ENCODE results near the gene FRS3.

Gene FRS3

DNA sequence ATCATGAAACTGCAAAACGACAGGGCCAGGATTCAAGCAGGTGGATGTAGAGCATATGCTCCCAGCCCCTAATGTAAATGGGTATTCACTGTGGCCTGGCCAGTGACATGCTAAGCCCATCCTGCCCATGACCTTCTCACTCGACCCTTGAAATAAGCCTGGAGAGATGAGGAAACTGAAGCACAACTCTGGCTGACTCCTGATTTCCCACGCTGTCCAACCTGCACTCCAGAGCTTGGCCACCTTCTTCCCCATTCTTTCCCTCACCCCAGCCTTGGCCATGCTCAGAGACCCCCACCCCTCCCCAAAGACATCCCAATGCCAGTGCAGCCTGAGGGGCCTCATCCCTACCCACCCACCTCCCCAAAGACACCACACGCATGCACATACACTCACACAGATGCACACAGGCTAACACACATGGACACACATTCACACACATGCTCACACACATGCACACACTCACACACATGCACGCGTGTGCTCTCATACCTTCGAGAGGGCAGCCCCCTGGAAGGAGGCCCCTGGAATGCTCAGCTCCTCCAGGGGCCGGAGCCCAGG lies 56.7 kb downstream of the FRS3 start:
- H3K4me2 ChIP-seq (ENCODE audit: low read length, poor library complexity, severe bottlenecking): peak overlapping the region; percentile 34

DNA sequence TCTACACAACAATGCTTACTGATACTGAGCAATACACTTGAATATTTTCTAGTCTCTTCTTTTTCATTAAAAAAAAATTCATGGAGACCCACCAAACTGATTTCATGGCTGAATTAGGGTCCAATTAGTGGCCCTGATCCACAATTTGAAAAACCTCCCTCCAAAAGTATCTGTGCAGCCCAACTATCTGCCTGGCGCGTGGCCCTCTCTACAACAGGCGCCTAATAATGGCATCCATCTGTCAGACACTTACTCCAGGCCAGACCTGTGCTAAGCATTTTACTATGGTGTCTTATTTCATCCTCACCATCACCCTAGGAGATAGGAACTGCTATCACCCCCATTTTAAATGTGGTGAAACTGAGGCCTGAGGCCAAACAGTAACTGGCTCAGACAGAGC lies 58.3 kb downstream of the FRS3 start:
- H3K4ac ChIP-seq (ENCODE audit: low read depth in 1 of 2, low read length in 2 of 2): no peak overlapping the region
- H3K18ac ChIP-seq (ENCODE audit: low read depth in 1 of 2, low read length in 2 of 2): no peak overlapping the region
- no peak overlapping the region for H3K4me2 ChIP-seq (ENCODE audit: low read length, poor library complexity, severe bottlenecking)
- no peak overlapping the region for H2AFZ ChIP-seq (ENCODE audit: low read depth, low read length)
- no peak overlapping the region for H2BK15ac ChIP-seq (ENCODE audit: low read depth, poor library complexity, severe bottlenecking)
- H2BK12ac ChIP-seq (ENCODE audit: low read length in 2 of 2): peak overlapping the region in 1 of 2 experiments; percentile 41
- H3K4me3 ChIP-seq (ENCODE audit: insufficient read depth in 1 of 2, low read depth in 1 of 2, low read length in 2 of 2): no peak overlapping the region
- no peak overlapping the region for H3K27ac ChIP-seq (ENCODE audit: low read length, poor library complexity, severe bottlenecking)
- H2BK120ac ChIP-seq (ENCODE audit: low read depth, low read length): no peak overlapping the region
- H3K27me3 ChIP-seq (ENCODE audit: control insufficient read depth in 1 of 2, insufficient read depth in 1 of 2, low read length in 2 of 2): no peaks in the 10 kb centered on the region
- no peak overlapping the region for H4K8ac ChIP-seq (ENCODE audit: low read length)
- WGBS: 99% methylated on average over 3 of the region's 3 CpGs
- H3K4me1 ChIP-seq (ENCODE audit: control insufficient read depth, insufficient read depth, low read depth, low read length): peaks cover 51% of the 10 kb centered on the region
- no peak overlapping the region for H3K9ac ChIP-seq (ENCODE audit: low read length)
- no peak for DNase-seq
- H3K23ac ChIP-seq (ENCODE audit: low read length in 2 of 2): no peak overlapping the region
- no peak overlapping the region for H4K91ac ChIP-seq (ENCODE audit: low read length)
- H3K14ac ChIP-seq (ENCODE audit: low read length in 2 of 2): no peak overlapping the region
- no peak overlapping the region for H2AK5ac ChIP-seq (ENCODE audit: low read length, severe bottlenecking)
- H3K79me1 ChIP-seq (replicated peaks; ENCODE audit: low read length, poor library complexity, severe bottlenecking): peaks cover 45% of the 10 kb centered on the region
- peaks cover 0 to 6% of the 10 kb centered on the region in 2 experiments for H3K36me3 ChIP-seq (ENCODE audit: control insufficient read depth in 1 of 2, insufficient read depth in 2 of 2, low read depth in 1 of 2, low read length in 2 of 2)
- no peaks in the 10 kb centered on the region for H3K9me3 ChIP-seq (ENCODE audit: control insufficient read depth, low read length)
- no peak overlapping the region for H2BK5ac ChIP-seq (ENCODE audit: low read depth, low read length, poor library complexity, severe bottlenecking)

More for the DNA sequence above, 56.7 kb downstream of the FRS3 start:
- H3K4me1 ChIP-seq (ENCODE audit: control insufficient read depth, insufficient read depth, low read depth, low read length): peaks cover 48% of the 10 kb centered on the region
- H3K4me3 ChIP-seq (ENCODE audit: insufficient read depth in 1 of 2, low read depth in 1 of 2, low read length in 2 of 2): no peak overlapping the region
- H3K27me3 ChIP-seq (ENCODE audit: control insufficient read depth in 1 of 2, insufficient read depth in 1 of 2, low read length in 2 of 2): no peaks in the 10 kb centered on the region
- H4K8ac ChIP-seq (ENCODE audit: low read length): peak overlapping the region; percentile 79
- no peaks in the 10 kb centered on the region for H3K9me3 ChIP-seq (ENCODE audit: control insufficient read depth, low read length)
- no peak overlapping the region for H2AFZ ChIP-seq (ENCODE audit: low read depth, low read length)
- no peak overlapping the region for H3K9ac ChIP-seq (ENCODE audit: low read length)
- peak overlapping the region; percentile 69 to 95 for H2BK12ac ChIP-seq (ENCODE audit: low read length in 2 of 2)
- peak overlapping the region; percentile 84 for H4K91ac ChIP-seq (ENCODE audit: low read length)
- H3K27ac ChIP-seq (ENCODE audit: low read length, poor library complexity, severe bottlenecking): peak overlapping the region; percentile 85
- H2BK120ac ChIP-seq (ENCODE audit: low read depth, low read length): peak overlapping the region; percentile 8
- peaks cover 0 to 13% of the 10 kb centered on the region in 2 experiments for H3K36me3 ChIP-seq (ENCODE audit: control insufficient read depth in 1 of 2, insufficient read depth in 2 of 2, low read depth in 1 of 2, low read length in 2 of 2)
- H3K18ac ChIP-seq (ENCODE audit: low read depth in 1 of 2, low read length in 2 of 2): peak overlapping the region; percentile 78 to 98
- peak overlapping the region in 1 of 2 experiments; percentile 95 for H3K14ac ChIP-seq (ENCODE audit: low read length in 2 of 2)
- H3K23ac ChIP-seq (ENCODE audit: low read length in 2 of 2): peak overlapping the region in 1 of 2 experiments; percentile 81
- peak overlapping the region; percentile 60 for H2BK15ac ChIP-seq (ENCODE audit: low read depth, poor library complexity, severe bottlenecking)
- peaks cover 41% of the 10 kb centered on the region for H3K79me1 ChIP-seq (replicated peaks; ENCODE audit: low read length, poor library complexity, severe bottlenecking)
- peak overlapping the region; percentile 32 for H2AK5ac ChIP-seq (ENCODE audit: low read length, severe bottlenecking)
- DNase-seq: no peak
- no peak overlapping the region for H2BK5ac ChIP-seq (ENCODE audit: low read depth, low read length, poor library complexity, severe bottlenecking)
- peak overlapping the region; percentile 18 to 87 for H3K4ac ChIP-seq (ENCODE audit: low read depth in 1 of 2, low read length in 2 of 2)
- 65% methylated on average over 8 of the region's 8 CpGs for WGBS

- Histone ChIP-seq H3K9me3 (ENCODE audit: control insufficient read depth, low read length) (no peaks in the 10 kb centered on the region), H3K9ac (ENCODE audit: low read length) (no peak overlapping the region), H4K8ac (ENCODE audit: low read length) (no peak overlapping the region), H4K91ac (ENCODE audit: low read length) (no peak overlapping the region), H3K14ac (ENCODE audit: low read length in 2 of 2) (no peak overlapping the region), H2AFZ (ENCODE audit: low read depth, low read length) (no peak overlapping the region), H3K4me2 (ENCODE audit: low read length, poor library complexity, severe bottlenecking) (no peak overlapping the region), H3K27ac (ENCODE audit: low read length, poor library complexity, severe bottlenecking) (no peak overlapping the region), H3K4me3 (ENCODE audit: insufficient read depth in 1 of 2, low read depth in 1 of 2, low read length in 2 of 2) (no peak overlapping the region), H2AK5ac (ENCODE audit: low read length, severe bottlenecking) (no peak overlapping the region), H2BK120ac (ENCODE audit: low read depth, low read length) (peak overlapping the region; percentile 6), H3K4me1 (ENCODE audit: control insufficient read depth, insufficient read depth, low read depth, low read length) (peaks cover 56% of the 10 kb centered on the region), H3K23ac (ENCODE audit: low read length in 2 of 2) (no peak overlapping the region), H2BK12ac (ENCODE audit: low read length in 2 of 2) (peak overlapping the region in 1 of 2 experiments; percentile 23), H3K4ac (ENCODE audit: low read depth in 1 of 2, low read length in 2 of 2) (no peak overlapping the region), H2BK15ac (ENCODE audit: low read depth, poor library complexity, severe bottlenecking) (peak overlapping the region; percentile 31), H2BK5ac (ENCODE audit: low read depth, low read length, poor library complexity, severe bottlenecking) (no peak overlapping the region), H3K18ac (ENCODE audit: low read depth in 1 of 2, low read length in 2 of 2) (peak overlapping the region in 1 of 2 experiments; percentile 37), H3K27me3 (ENCODE audit: control insufficient read depth in 1 of 2, insufficient read depth in 1 of 2, low read length in 2 of 2) (no peaks in the 10 kb centered on the region), H3K79me1 (replicated peaks; ENCODE audit: low read length, poor library complexity, severe bottlenecking) (peaks cover 46% of the 10 kb centered on the region), H3K36me3 (ENCODE audit: control insufficient read depth in 1 of 2, insufficient read depth in 2 of 2, low read depth in 1 of 2, low read length in 2 of 2) (peaks cover 0 to 9% of the 10 kb centered on the region in 2 experiments)
- no peak for DNase-seq
- 88% methylated on average over 2 of the region's 2 CpGs for WGBS
Measured at GRCh38 chr6:41720783-41721182, 58.9 kb downstream of the FRS3 start.

DNA sequence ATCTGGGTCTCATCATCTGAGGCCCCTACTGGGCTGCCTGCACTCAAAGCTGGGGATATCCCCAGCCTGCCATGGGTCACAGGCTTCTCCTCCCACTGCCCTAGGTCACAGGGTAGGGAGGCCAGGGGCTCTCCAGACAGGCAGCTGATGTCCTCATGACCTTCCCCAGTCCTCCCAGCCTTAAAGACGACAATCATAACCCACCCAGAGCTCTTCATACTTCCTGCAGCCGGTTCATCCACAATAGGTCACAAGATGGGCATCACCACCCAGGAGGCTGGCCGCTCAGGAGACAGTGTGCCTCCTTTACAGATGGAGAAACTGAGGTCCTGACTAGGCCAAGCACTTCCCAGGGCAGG lies 59.5 kb downstream of the FRS3 start:
- no peak overlapping the region for H2AK5ac ChIP-seq (ENCODE audit: low read length, severe bottlenecking)
- H3K14ac ChIP-seq (ENCODE audit: low read length in 2 of 2): no peak overlapping the region
- DNase-seq: no peak
- H2BK12ac ChIP-seq (ENCODE audit: low read length in 2 of 2): peak overlapping the region; percentile 12 to 37
- H3K4ac ChIP-seq (ENCODE audit: low read depth in 1 of 2, low read length in 2 of 2): no peak overlapping the region
- H3K79me1 ChIP-seq (replicated peaks; ENCODE audit: low read length, poor library complexity, severe bottlenecking): peaks cover 44% of the 10 kb centered on the region
- H3K4me2 ChIP-seq (ENCODE audit: low read length, poor library complexity, severe bottlenecking): no peak overlapping the region
- H2BK5ac ChIP-seq (ENCODE audit: low read depth, low read length, poor library complexity, severe bottlenecking): no peak overlapping the region
- H3K23ac ChIP-seq (ENCODE audit: low read length in 2 of 2): no peak overlapping the region
- 90% methylated on average over 3 of the region's 3 CpGs for WGBS
- no peak overlapping the region for H4K91ac ChIP-seq (ENCODE audit: low read length)
- no peak overlapping the region for H3K4me3 ChIP-seq (ENCODE audit: insufficient read depth in 1 of 2, low read depth in 1 of 2, low read length in 2 of 2)
- no peak overlapping the region for H3K9ac ChIP-seq (ENCODE audit: low read length)
- H3K27me3 ChIP-seq (ENCODE audit: control insufficient read depth in 1 of 2, insufficient read depth in 1 of 2, low read length in 2 of 2): no peaks in the 10 kb centered on the region
- H3K9me3 ChIP-seq (ENCODE audit: control insufficient read depth, low read length): no peaks in the 10 kb centered on the region
- H2BK15ac ChIP-seq (ENCODE audit: low read depth, poor library complexity, severe bottlenecking): no peak overlapping the region
- no peak overlapping the region for H2BK120ac ChIP-seq (ENCODE audit: low read depth, low read length)
- H3K36me3 ChIP-seq (ENCODE audit: control insufficient read depth in 1 of 2, insufficient read depth in 2 of 2, low read depth in 1 of 2, low read length in 2 of 2): peaks cover 0 to 7% of the 10 kb centered on the region in 2 experiments
- peaks cover 56% of the 10 kb centered on the region for H3K4me1 ChIP-seq (ENCODE audit: control insufficient read depth, insufficient read depth, low read depth, low read length)
- no peak overlapping the region for H3K27ac ChIP-seq (ENCODE audit: low read length, poor library complexity, severe bottlenecking)
- H4K8ac ChIP-seq (ENCODE audit: low read length): no peak overlapping the region
- peak overlapping the region in 1 of 2 experiments; percentile 6 for H3K18ac ChIP-seq (ENCODE audit: low read depth in 1 of 2, low read length in 2 of 2)
- H2AFZ ChIP-seq (ENCODE audit: low read depth, low read length): no peak overlapping the region
